Osteoblast (primary cell): ENCODE measurements around the gene RABGAP1L. TPM values are rescaled to one million over a fixed set of nuclear protein-coding genes. Genes with fewer than 3 reads are reported as not detected.
"Not testable (repeated sequence)": the region's sequence is repeated elsewhere in the genome, so short reads cannot be mapped to it uniquely, and the experiment has no call there.

Experiments used
- DNase-seq: peaks from one replicate; pipeline ENCODE4 v3.0.0; 2011; ENCODE audit warnings: low spot score, mixed read lengths; ENCODE audit not compliant: insufficient read length; ENCODE audit errors: missing footprints
- H2AFZ ChIP-seq: 2 replicates; pipeline ENCODE4 v1.6.0; 2011; ENCODE audit warnings: mild to moderate bottlenecking, low read length
- H3K27ac ChIP-seq: 2 replicates; pipeline ENCODE4 v1.5.1; 2011; ENCODE audit warnings: mild to moderate bottlenecking, low read depth, low read length, moderate library complexity
- H3K27me3 ChIP-seq: 2 replicates; pipeline ENCODE4 v1.6.0; 2012; ENCODE audit warnings: mild to moderate bottlenecking, control low read depth, inconsistent platforms, low read length, moderate library complexity; ENCODE audit not compliant: insufficient read depth
- H3K36me3 ChIP-seq: 2 replicates; pipeline ENCODE4 v1.5.1; 2011; ENCODE audit warnings: mild to moderate bottlenecking, low read length, control low read depth, moderate library complexity; ENCODE audit not compliant: insufficient read depth
- H3K4me1 ChIP-seq: 2 replicates; pipeline ENCODE4 v1.5.1; 2011; ENCODE audit warnings: mild to moderate bottlenecking, low read length, control low read depth, moderate library complexity; ENCODE audit not compliant: insufficient read depth
- H3K4me2 ChIP-seq: 2 replicates; pipeline ENCODE4 v1.6.0; 2011; ENCODE audit warnings: mild to moderate bottlenecking, low read length; ENCODE audit not compliant: insufficient read depth
- H3K4me3 ChIP-seq: fragments of 200-600 bp; sonication (generic); 3 replicates; pipeline ENCODE4 v1.5.1; 2012; ENCODE audit warnings: mild to moderate bottlenecking, low read length, inconsistent platforms; ENCODE audit not compliant: insufficient read depth
- H3K79me2 ChIP-seq: 2 replicates; pipeline ENCODE4 v1.6.0; 2012; ENCODE audit warnings: mild to moderate bottlenecking, low read length, control low read depth, inconsistent platforms; ENCODE audit not compliant: insufficient read depth
- H3K9me3 ChIP-seq: 2 replicates; pipeline ENCODE4 v1.5.1; 2011; ENCODE audit warnings: low read depth, low read length, control low read depth
- H4K20me1 ChIP-seq: 2 replicates; pipeline ENCODE4 v1.6.0; 2012; ENCODE audit warnings: mild to moderate bottlenecking, low read length, control low read depth; ENCODE audit not compliant: insufficient read depth
- CTCF ChIP-seq: IDR thresholded peaks from 2 replicates; pipeline ENCODE4 v1.5.1; 2011; ENCODE audit warnings: mild to moderate bottlenecking, low read depth, low read length, moderate library complexity; ENCODE audit errors: extremely low read depth
- total RNA-seq: library from RNA; depleted of rRNA; stranded (reverse); fragments of >200 nt; gene quantifications from 2 replicates; pipeline ENCODE4 v1.2.3, GENCODE V29; 2012

The RABGAP1L gene
- total RNA-seq, 1 donor: 30.0 TPM

- Histone ChIP-seq H2AFZ (no peak overlapping the region), H3K79me2 (no peaks in the 10 kb centered on the region)
- TF ChIP-seq CTCF: no peak
Measured at GRCh38 chr1:174583316-174583715, 424.0 kb downstream of the RABGAP1L start.

GRCh38 chr1:174584071-174584470 lies 424.8 kb downstream of the RABGAP1L start:
- Histone ChIP-seq H2AFZ (no peak overlapping the region), H3K4me2 (no peak overlapping the region), H3K27me3 (no peaks in the 10 kb centered on the region), H3K36me3 (no peaks in the 10 kb centered on the region), H3K27ac (no peak overlapping the region), H3K4me1 (no peaks in the 10 kb centered on the region), H3K9me3 (no peaks in the 10 kb centered on the region), H3K79me2 (no peaks in the 10 kb centered on the region), H4K20me1 (no peaks in the 10 kb centered on the region), H3K4me3 (no peak overlapping the region)
- TF ChIP-seq CTCF: no peak
- DNase-seq: no peak

More at GRCh38 chr1:174583316-174583715, 424.0 kb downstream of the RABGAP1L start:
- Histone ChIP-seq H3K4me1 (no peaks in the 10 kb centered on the region), H4K20me1 (no peaks in the 10 kb centered on the region), H3K4me3 (no peak overlapping the region), H3K9me3 (no peaks in the 10 kb centered on the region), H3K4me2 (no peak overlapping the region), H3K27me3 (no peaks in the 10 kb centered on the region), H3K36me3 (no peaks in the 10 kb centered on the region), H3K27ac (no peak overlapping the region)
- no peak for DNase-seq

- not testable (repeated sequence) for H3K4me2 ChIP-seq, H4K20me1 ChIP-seq, H3K27ac ChIP-seq, H3K79me2 ChIP-seq, H3K27me3 ChIP-seq, H3K4me1 ChIP-seq, DNase-seq, H3K36me3 ChIP-seq, H3K4me3 ChIP-seq, H2AFZ ChIP-seq, H3K9me3 ChIP-seq
Measured at GRCh38 chr1:174588618-174589017, 429.3 kb downstream of the RABGAP1L start.

- no peak for DNase-seq
- Histone ChIP-seq H3K4me1 (no peaks in the 10 kb centered on the region), H2AFZ (no peak overlapping the region), H3K27ac (no peak overlapping the region), H4K20me1 (no peaks in the 10 kb centered on the region), H3K9me3 (no peaks in the 10 kb centered on the region), H3K27me3 (no peaks in the 10 kb centered on the region), H3K4me2 (no peak overlapping the region), H3K36me3 (no peaks in the 10 kb centered on the region), H3K4me3 (no peak overlapping the region), H3K79me2 (no peaks in the 10 kb centered on the region)
- TF ChIP-seq CTCF: no peak
Measured at GRCh38 chr1:174605198-174605597, 445.9 kb downstream of the RABGAP1L start.
